GM21447 (cell line): ENCODE data around the gene SPDYE1.

Experiments used
- ATAC-seq: cut with Tn5 transposase; IDR thresholded peaks from one replicate; pipeline ENCODE4 v1.9.1; 2021; ENCODE audit not compliant: unreplicated experiment

Gene SPDYE1

GRCh38 chr7:44042221-44042620 lies 44.5 kb downstream of the SPDYE1 start:
- no peak for ATAC-seq

DNA sequence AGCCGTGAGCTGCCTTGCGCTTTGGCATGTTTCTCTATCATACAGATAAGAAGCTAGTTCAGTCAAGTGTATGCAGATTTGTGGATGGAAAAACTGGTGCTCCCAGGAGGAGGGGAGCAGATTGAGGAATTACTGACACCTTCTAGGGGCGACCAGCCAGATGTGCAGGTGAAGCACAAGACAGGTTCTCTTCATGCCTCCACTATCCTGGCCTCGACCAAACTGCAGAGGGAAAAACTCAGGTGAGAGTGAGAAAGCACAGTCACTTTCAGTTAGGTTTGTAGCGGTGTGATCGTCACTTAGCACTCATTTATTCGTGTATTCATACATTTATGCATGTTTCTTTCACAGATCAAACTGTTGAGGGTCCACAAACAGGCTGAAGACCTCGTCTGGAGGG lies 46.2 kb downstream of the SPDYE1 start:
- no peak for ATAC-seq

DNA sequence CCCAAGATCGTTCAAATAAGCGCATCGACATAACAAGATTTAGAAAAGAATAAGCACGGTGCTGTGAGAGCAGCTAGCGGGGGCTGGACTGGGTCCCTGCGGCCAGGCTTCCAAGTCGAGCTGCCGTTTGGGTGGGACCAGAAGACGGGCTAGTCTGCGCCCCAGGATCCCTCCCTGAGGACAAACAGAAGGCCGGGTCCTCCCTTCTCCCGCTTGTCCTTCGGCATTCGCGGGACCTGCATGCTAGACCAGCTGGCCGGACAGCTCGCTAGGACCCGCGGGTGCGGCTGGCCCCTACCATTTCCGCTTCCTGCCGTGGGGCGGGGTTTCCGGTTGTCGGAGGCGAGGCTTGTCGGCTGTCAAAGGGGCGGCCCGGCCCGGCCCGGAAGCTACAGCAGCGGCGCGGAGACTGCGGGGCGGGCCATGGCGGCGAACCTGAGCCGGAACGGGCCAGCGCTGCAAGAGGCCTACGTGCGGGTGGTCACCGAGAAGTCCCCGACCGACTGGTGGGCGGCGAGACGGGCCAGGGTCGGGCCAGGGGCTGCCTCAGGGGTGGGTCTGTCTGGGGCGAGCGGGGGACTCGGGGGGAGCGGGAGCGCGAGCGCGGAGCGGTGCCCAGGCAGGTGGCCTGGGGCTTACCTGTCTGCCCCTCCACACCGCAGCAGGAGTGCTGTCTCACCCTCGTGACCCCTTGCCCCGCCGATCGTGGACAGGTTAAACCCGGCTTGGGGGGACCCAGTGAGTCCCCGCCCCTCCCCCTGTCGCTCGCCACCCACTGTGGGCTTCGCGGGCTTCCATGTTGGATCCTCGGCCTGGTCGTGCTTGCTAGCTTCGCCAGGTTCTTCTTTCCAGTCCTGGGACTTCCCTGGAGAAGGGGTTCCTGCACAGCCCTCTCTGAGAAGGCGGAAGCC lies 46.9 kb downstream of the SPDYE1 start, which contains the start of gene DBNL:
Gene DBNL, plus strand, starts transcription at position 388 of the 911 bp plus-strand sequence. Its CDS starts 36 bp downstream, at position 424.
- ATAC-seq: peak; percentile 55

DNA sequence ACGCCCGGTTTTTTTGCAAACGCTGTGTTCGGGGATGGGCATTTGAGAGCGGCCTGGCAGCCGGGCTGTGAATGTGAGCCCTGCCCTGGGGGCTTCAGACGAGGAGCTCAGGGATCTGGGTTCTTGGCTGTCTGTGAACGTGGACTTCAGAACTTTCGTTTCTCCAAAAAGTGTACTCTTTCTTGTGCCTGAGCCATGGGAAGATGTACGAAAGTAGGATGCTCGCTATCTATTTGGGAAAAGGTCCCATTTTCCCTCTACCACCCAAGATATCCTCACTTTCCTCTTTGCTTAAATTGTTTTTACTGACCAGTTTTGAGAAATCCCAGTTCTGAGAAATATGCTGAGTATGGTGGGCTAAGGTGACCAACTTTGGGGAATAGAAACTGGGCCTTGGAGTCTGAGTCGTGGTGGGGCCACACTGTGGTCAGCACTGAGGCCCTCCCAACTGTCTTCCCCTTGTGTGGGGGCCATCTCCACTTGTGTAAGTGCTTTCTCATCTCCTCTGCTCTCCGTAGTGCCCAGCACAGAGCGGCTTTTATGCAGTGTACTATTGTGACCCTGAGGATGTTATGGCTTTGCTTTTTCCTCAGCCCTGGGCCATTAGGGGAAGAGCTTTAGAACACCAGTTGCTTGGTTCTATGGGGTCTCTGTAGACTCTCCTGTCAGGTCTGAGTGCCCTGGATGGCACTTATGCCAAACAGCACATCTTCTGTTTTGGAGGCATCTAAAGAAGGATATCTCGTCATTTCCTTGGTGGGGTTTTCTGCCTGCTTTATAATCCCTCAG lies 47.7 kb downstream of the SPDYE1 start:
- no peak for ATAC-seq

DNA sequence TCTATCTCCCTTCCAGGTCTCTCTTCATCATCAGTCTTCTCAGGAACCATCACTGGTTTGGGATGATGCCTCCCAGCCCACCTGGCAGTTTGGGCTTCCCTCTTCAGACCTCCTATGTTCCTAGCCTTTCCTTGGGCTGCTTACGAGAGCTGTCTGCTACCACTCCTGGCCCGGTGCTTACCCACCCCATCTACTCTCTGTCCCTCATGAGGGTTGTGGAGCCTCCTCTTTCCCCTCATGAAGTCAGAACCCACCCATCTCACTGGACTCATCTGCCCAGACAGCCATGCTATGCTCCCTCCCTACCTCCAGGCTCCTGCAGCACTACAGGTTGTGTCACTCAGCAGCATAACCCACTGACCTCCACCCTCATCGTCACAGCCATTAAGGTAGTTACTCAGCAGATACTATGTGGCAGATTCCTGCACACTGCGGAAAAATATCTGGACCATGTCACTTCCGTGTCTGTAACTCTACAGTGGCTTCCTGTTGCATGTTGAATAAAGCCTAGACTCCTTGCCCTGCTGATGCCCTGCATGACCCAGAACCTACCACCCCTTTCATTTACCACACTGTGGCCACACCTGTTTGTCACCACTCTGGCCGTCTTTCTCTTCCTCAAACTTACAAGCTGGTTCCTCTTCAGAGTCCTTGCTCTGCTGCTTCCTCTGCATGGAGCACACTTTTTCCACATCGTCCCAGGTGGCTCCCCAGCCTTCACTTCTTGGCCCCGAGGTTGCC lies 48.8 kb downstream of the SPDYE1 start:
- ATAC-seq: peak; percentile 70

DNA sequence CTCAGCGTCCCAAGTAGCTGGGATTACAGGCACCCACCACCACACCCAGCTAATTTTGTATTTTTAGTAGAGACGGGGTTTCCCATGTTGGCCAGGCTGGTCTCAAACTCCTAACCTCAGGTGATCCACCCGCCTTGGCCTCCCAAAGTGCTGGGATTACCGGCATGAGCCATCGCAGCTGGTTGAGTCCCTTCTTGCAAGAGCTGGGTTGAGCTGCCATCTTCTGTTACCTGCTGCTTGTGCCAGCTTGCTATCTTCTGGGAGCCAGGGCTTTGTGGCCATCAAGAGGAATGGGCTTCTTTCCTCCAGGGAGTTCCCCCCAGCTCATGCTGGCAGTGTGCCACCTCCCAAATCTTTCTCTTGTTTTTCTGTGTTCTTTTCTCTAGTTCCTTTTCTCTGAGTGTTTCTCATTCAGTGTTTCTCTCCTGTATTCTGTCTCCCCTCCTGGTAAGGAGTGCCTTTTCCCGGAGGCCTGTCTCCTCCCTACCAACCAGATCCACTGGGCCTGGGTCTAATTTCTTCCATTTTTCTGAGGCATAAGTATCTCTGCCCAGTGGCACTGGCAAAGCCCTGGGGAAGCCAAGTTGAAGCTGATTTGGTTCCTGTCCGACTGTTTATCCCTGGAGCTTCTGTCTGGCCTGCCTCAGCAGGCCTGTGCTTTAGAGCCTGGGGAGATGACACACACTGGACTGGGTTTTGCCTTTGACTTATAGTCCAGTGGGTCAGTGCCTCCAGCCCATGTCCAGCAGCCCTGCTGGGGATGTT lies 50.5 kb downstream of the SPDYE1 start:
- no peak for ATAC-seq

GRCh38 chr7:44050121-44050914 lies 52.6 kb downstream of the SPDYE1 start:
- no peak for ATAC-seq

- ATAC-seq: no peak
These were observed 53.3 kb downstream of the SPDYE1 start for GRCh38 chr7:44050915-44051560.

- no peak for ATAC-seq
These were observed 54.0 kb downstream of the SPDYE1 start for GRCh38 chr7:44051611-44052220.

- no peak for ATAC-seq
These were observed 55.2 kb downstream of the SPDYE1 start for GRCh38 chr7:44052771-44053365.

- ATAC-seq: no peak
These were observed 59.0 kb downstream of the SPDYE1 start for GRCh38 chr7:44056681-44057080.

DNA sequence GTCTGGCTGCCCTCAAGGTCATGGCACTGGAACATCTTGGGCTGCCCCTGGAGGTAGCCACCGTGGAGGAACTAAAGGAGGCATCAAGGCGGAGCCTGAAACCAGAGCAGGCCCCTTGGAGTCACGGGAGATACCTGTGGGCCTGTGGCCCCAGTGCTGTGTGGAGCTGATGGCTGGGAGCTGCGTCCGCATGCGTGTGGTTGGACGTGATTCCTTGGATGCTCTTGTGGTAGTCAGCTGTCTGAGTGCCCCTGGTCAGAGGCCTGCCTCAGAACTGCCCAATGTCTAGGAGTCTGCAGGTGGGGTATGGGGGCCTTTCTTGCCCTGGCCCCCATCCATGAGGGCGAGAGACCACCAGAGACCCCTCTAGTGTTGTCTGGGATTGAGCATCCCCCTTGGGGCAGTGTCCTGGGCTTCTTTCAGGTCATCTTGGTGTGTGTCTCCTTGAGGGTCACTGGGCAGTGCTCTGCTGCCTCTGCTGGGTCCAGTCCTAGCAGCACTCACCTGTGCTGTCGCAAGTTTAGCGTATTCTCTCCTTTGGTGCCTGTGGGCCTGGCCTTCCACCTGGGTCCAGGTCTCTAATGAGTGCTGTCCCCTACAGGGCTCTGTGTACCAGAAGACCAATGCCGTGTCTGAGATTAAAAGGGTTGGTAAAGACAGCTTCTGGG lies 59.6 kb downstream of the SPDYE1 start:
- ATAC-seq: no peak

DNA sequence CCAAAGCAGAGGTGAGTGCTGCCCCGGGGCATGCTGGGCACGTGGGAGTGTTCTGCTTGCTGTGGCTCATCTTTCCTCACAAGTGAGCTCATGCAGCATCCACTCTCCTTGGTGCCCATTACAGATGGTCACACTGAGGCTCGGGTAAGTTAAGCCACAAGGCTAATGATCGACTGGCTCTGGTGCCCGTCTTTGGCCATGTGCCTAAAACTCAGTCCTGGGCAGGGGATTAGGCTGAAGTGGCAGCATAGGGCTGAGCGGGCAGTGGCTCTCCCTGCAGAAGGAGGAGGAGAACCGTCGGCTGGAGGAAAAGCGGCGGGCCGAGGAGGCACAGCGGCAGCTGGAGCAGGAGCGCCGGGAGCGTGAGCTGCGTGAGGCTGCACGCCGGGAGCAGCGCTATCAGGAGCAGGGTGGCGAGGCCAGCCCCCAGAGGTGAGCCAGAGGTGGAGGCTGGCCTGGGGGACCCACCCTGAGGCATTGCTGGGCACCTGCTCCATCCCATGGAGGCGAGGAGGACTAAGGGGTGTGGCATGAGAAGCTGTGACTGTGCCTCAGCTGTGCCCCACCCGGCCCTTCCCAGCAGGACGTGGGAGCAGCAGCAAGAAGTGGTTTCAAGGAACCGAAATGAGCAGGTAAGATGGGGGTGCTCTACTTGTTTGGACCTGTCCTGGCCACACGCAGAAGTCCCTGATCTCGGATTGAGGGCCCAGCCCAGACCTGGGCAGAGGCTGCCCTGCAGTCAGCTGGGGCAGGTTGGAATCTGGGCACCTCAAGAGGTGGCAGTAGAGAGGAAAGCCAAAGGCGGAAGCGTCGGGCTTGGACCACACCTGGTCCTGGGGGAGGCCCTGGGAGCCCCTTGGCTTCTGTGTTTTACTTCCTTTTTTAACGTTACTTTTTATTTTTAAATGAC lies 60.4 kb downstream of the SPDYE1 start:
- no peak for ATAC-seq

DNA sequence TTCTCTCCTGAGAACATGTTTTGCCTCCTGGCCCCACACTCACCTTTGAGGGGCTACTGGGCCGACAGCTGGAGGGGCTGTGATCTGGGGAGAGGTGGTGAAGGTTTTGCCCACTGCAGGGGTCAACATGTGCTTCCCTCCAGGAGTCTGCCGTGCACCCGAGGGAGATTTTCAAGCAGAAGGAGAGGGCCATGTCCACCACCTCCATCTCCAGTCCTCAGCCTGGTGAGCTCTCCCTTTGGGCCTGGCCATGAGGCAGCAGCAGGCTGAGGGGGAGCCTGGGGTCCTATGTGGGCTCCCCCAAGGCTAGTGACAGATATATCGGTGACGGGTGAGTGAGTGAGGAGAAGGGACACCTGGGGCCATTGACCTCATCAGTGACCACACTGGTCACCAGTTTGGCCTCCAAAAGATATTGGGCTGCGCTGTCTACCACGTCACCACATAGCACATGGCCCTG lies 61.1 kb downstream of the SPDYE1 start:
- ATAC-seq: no peak

DNA sequence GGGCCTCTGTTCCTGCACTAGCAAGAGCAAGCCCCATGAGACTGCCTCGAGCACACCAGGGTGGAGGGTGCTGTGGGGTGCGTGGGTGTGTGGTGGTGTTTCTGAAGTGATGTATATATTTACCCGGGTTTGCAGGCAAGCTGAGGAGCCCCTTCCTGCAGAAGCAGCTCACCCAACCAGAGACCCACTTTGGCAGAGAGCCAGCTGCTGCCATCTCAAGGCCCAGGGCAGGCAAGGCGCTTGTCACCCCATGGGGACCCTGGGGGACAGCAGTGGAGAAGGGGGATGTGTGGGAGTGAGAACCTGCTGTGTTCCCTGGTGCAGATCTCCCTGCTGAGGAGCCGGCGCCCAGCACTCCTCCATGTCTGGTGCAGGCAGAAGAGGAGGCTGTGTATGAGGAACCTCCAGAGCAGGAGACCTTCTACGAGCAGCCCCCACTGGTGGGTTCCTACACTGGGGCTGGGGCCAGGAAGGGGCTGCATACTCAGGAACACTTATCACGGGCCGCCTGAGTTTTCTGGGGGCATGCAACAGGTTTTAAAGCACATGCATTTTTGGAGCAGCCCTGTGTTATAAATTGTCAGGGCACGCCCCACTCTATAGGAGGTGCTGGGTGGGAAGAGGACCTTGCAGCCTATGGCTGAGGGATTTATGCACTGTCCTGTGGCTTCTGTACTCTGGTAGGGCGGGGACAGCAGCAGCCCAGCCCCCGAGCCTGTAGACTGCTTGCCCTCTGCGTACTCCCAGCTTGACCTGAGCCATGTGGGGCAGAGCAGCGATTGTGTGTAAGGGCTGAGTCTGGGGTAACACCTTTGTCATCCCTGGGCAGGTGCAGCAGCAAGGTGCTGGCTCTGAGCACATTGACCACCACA lies 61.8 kb downstream of the SPDYE1 start:
- no peak for ATAC-seq
